Right hindlimb (tissue), 1 donor: Measurements from ENCODE around the gene OR8A1.
"Not testable (repeated sequence)": the region's sequence is repeated elsewhere in the genome, so short reads cannot be mapped to it uniquely, and the experiment has no call there.

Experiments used
- DNase-seq: peaks from one replicate; pipeline ENCODE4 v3.0.0-alpha.2; 2018

The OR8A1 gene

GRCh38 chr11:124595302-124595701, 25.5 kb downstream of the OR8A1 start:
- no peak for DNase-seq

GRCh38 chr11:124597626-124598025, 27.8 kb downstream of the OR8A1 start:
- no peak for DNase-seq

GRCh38 chr11:124600621-124601320, 31.0 kb downstream of the OR8A1 start:
- DNase-seq = no peak

- no peak for DNase-seq
Observed at GRCh38 chr11:124602193-124602592, 32.4 kb downstream of the OR8A1 start.

- not testable (repeated sequence) for DNase-seq
Observed at GRCh38 chr11:124602723-124603122, 32.9 kb downstream of the OR8A1 start.

GRCh38 chr11:124605719-124606118, 35.9 kb downstream of the OR8A1 start:
- no peak for DNase-seq

GRCh38 chr11:124608147-124608546, 38.4 kb downstream of the OR8A1 start:
- no peak for DNase-seq

- DNase-seq = no peak
Observed at GRCh38 chr11:124610295-124610694, 40.5 kb downstream of the OR8A1 start.

- peak; percentile 45 for DNase-seq
Observed at GRCh38 chr11:124611064-124611463, 41.3 kb downstream of the OR8A1 start, which contains the start of gene PANX3. PANX3 (plus strand) TSS chr11:124611428; CDS start chr11:124611557, 129 bp downstream.

GRCh38 chr11:124612045-124612444, 42.2 kb downstream of the OR8A1 start:
- DNase-seq = no peak

- DNase-seq = peak; percentile 36
Observed at GRCh38 chr11:124612567-124613246, 42.9 kb downstream of the OR8A1 start.

GRCh38 chr11:124618863-124619262, 49.1 kb downstream of the OR8A1 start:
- no peak for DNase-seq
